Hepatocyte (in vitro differentiated cells): ENCODE data around the gene CPB2.

Experiments used
- EZH2 ChIP-seq: fragments of 200-600 bp; sonication (generic); IDR thresholded peaks from 2 replicates; pipeline ENCODE4 v1.6.1; 2016; ENCODE audit warnings: antibody characterized with exemption, mild to moderate bottlenecking, borderline replicate concordance
- EZH2phosphoT487 ChIP-seq: fragments of 200-600 bp; sonication (generic); IDR thresholded peaks from one replicate; pipeline ENCODE4 v1.6.1; 2018; ENCODE audit warnings: antibody characterized with exemption, mild to moderate bottlenecking, low read depth, moderate library complexity; ENCODE audit not compliant: unreplicated experiment, severe bottlenecking
- TF ChIP-seq, protein P1 (sequence below): fragments of 200-600 bp; sonication (generic); IDR thresholded peaks from 2 replicates; pipeline ENCODE4 v1.5.1; 2016; ENCODE audit warnings: antibody characterized with exemption, mild to moderate bottlenecking; ENCODE audit not compliant: poor library complexity

DNA sequence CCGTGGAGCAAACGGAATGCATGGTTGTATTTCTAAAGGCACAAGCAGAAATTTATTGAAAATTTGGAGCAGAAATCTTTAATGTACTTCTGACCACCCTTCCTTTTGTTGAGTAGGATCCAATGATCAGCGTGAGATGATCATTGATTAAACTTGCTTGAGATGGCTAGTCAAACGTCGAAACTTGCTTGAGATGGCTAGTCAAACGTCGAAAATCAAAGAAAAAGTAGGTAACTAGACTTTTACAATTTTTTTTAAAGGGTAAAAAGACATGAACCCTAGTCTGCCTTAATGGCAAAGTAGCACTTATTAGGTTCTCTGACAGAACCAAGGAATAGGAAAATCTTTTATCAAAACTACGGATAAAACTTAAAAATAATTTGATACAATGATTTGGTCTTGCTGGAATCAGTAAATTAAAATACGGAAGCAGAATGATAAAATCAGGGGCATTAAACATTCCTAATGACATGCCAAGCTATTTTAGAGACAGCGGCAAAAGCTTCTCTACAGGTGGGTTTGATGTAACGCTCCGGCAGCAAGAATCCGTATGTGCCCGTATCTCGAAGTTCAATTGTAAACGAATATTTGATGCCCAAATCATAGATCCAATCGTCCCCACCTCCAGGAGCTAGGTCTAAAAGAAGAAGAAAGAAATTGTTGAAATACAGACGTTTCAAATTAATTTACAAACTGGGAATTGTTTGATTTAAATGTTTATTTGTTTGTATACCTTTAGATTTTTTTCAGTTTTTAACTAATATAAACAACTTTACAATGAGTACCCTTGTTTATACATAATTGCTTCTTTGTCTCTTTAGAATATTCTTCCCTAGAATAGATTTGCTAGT, 51.4 kb downstream of the CPB2 start:
- TF ChIP-seq, protein P1, sequence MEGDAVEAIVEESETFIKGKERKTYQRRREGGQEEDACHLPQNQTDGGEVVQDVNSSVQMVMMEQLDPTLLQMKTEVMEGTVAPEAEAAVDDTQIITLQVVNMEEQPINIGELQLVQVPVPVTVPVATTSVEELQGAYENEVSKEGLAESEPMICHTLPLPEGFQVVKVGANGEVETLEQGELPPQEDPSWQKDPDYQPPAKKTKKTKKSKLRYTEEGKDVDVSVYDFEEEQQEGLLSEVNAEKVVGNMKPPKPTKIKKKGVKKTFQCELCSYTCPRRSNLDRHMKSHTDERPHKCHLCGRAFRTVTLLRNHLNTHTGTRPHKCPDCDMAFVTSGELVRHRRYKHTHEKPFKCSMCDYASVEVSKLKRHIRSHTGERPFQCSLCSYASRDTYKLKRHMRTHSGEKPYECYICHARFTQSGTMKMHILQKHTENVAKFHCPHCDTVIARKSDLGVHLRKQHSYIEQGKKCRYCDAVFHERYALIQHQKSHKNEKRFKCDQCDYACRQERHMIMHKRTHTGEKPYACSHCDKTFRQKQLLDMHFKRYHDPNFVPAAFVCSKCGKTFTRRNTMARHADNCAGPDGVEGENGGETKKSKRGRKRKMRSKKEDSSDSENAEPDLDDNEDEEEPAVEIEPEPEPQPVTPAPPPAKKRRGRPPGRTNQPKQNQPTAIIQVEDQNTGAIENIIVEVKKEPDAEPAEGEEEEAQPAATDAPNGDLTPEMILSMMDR: no peak
- no peak for TF ChIP-seq EZH2
- no peak for TF ChIP-seq EZH2phosphoT487
